Endothelial cell of umbilical vein (primary cell): ENCODE results near the gene NELFE. TPM values are rescaled to one million over a fixed set of nuclear protein-coding genes. Genes with fewer than 3 reads are reported as not detected.
"Not testable (repeated sequence)": the region's sequence is repeated elsewhere in the genome, so short reads cannot be mapped to it uniquely, and the experiment has no call there.

Source experiments
- BruUV-seq: library from RNA; stranded (reverse); fragments of 400-500 nt; replicated peaks from 2 replicates; lab custom pipeline; 2021; lab: Mats Ljungman, UMichigan
- CTCF ChIA-PET: fragments of 300-600, 350-600 bp; sonication (Branson Sonifier 250); formaldehyde crosslinking; loops from one replicate; lab custom pipeline; 2021; ENCODE audit warnings: antibody characterized with exemption, inconsistent platforms; lab: Charles Lee
- POLR2A ChIA-PET: fragments of 300-600, 350-600 bp; sonication (Branson Sonifier 250); formaldehyde crosslinking; loops from one replicate; lab custom pipeline; 2021; ENCODE audit warnings: antibody characterized with exemption, inconsistent platforms; lab: Charles Lee
- DNase-seq: peaks from one replicate; pipeline ENCODE4 v3.0.0-alpha.2; 2011; ENCODE audit warnings: low read depth, low spot score
- FAIRE-seq: peaks from 2 replicates; lab custom pipeline; 2011; peaks lifted over from hg19 to GRCh38; lab: Jason Lieb, UNC
- H2AFZ ChIP-seq: 2 replicates; pipeline ENCODE4 v1.6.0; 2012; ENCODE audit warnings: low read depth, low read length, control low read depth, inconsistent platforms
- H3K27ac ChIP-seq: 2 replicates; pipeline ENCODE4 v1.5.1; 2011; ENCODE audit warnings: low read depth, mild to moderate bottlenecking, control low read depth, low read length, moderate library complexity; ENCODE audit not compliant: insufficient read depth
- H3K27me3 ChIP-seq, 2 experiments: 2 replicates each; pipeline versions ENCODE4 v1.6.0 to v1.6.1; 2011; ENCODE audit warnings: low read length in 2 of 2, mixed read lengths in 1 of 2; ENCODE audit not compliant: control insufficient read depth in 2 of 2, insufficient read depth in 2 of 2
- H3K36me3 ChIP-seq, 2 experiments: 2 replicates in 1 of 2; 3 replicates in 1 of 2; pipeline ENCODE4 v1.5.1; 2011; ENCODE audit warnings: low read length in 2 of 2, mild to moderate bottlenecking in 1 of 2, moderate library complexity in 1 of 2; ENCODE audit not compliant: control insufficient read depth in 2 of 2, insufficient read depth in 2 of 2; ENCODE audit errors: extremely low read depth in 1 of 2
- H3K4me1 ChIP-seq: 3 replicates; pipeline ENCODE4 v1.5.1; 2011; ENCODE audit warnings: mild to moderate bottlenecking, low read length; ENCODE audit not compliant: control insufficient read depth, insufficient read depth; ENCODE audit errors: extremely low read depth
- H3K4me2 ChIP-seq: 2 replicates; pipeline ENCODE4 v1.6.1; 2011; ENCODE audit warnings: low read length, control low read depth, mixed read lengths; ENCODE audit not compliant: insufficient read depth
- H3K4me3 ChIP-seq, 3 experiments: fragments of 200-600 bp in 1 of 3; sonication (generic), shearing (Covaris generic) in 1 of 3; replicated peaks in 1 of 3; 2 replicates each; pipeline ENCODE4 v1.5.1; 2011 to 2016; ENCODE audit warnings: control low read depth in 3 of 3, low read length in 3 of 3, mild to moderate bottlenecking in 2 of 3, inconsistent platforms in 1 of 3, low read depth in 1 of 3, moderate library complexity in 1 of 3; ENCODE audit not compliant: insufficient read depth in 1 of 3
- H3K79me2 ChIP-seq: 2 replicates; pipeline ENCODE4 v1.6.0; 2012; ENCODE audit warnings: low read length, inconsistent platforms; ENCODE audit not compliant: control insufficient read depth, insufficient read depth
- H3K9ac ChIP-seq: replicated peaks from 2 replicates; pipeline ENCODE3; 2011; ENCODE audit warnings: low read length, control low read depth; ENCODE audit not compliant: insufficient read depth; ENCODE audit errors: extremely low read depth
- H3K9me1 ChIP-seq: replicated peaks from 3 replicates; pipeline ENCODE4 v1.6.0; 2011; ENCODE audit warnings: mild to moderate bottlenecking, low read length; ENCODE audit not compliant: control insufficient read depth, insufficient read depth; ENCODE audit errors: extremely low read depth
- H3K9me3 ChIP-seq: replicated peaks from 2 replicates; pipeline ENCODE4 v1.5.1; 2012; ENCODE audit warnings: low read length, inconsistent platforms; ENCODE audit not compliant: control insufficient read depth, insufficient read depth
- H4K20me1 ChIP-seq: replicated peaks from 2 replicates; pipeline ENCODE3; 2011; ENCODE audit warnings: mild to moderate bottlenecking, low read length; ENCODE audit not compliant: control insufficient read depth, insufficient read depth; ENCODE audit errors: extremely low read depth
- EZH2 ChIP-seq: IDR thresholded peaks from 2 replicates; pipeline ENCODE4 v1.6.1; 2012; ENCODE audit warnings: borderline replicate concordance, low read depth, mild to moderate bottlenecking, moderate library complexity, low read length, inconsistent platforms; ENCODE audit not compliant: severe bottlenecking
- FOS ChIP-seq: IDR thresholded peaks from 2 replicates; pipeline ENCODE4 v1.6.1; 2011; ENCODE audit warnings: mild to moderate bottlenecking, low read length, moderate library complexity, borderline replicate concordance; ENCODE audit not compliant: insufficient read depth
- GATA2 ChIP-seq: IDR thresholded peaks from 2 replicates; pipeline ENCODE4 v1.7.0; 2011; ENCODE audit warnings: low read depth, mild to moderate bottlenecking, moderate library complexity, mixed read lengths, low read length; ENCODE audit not compliant: insufficient read length, insufficient read depth
- JUN ChIP-seq: IDR thresholded peaks from 2 replicates; pipeline ENCODE4 v1.6.1; 2011; ENCODE audit warnings: borderline replicate concordance, low read depth; ENCODE audit not compliant: insufficient read length, insufficient read depth
- MYC ChIP-seq: IDR thresholded peaks from one replicate; pipeline ENCODE4 v1.6.1; 2011; ENCODE audit warnings: mild to moderate bottlenecking, low read depth, low read length
- POLR2A ChIP-seq: IDR thresholded peaks from 2 replicates; pipeline ENCODE4 v1.6.1; 2012; ENCODE audit warnings: low read depth, mild to moderate bottlenecking, control low read depth, low read length
- POLR2AphosphoS5 ChIP-seq: IDR thresholded peaks from 2 replicates; pipeline ENCODE4 v1.6.1; 2012; ENCODE audit warnings: low read depth, mild to moderate bottlenecking, control low read depth, low read length, moderate library complexity; ENCODE audit not compliant: insufficient read depth
- dilution Hi-C: fragments of 300-500 bp; cut with MboI; formaldehyde crosslinking; loops from one replicate; pipeline ENCODE4 v1.15.0; 2019; ENCODE audit warnings: low sequenced_read_pairs; ENCODE audit not compliant: extremely low pct_ligation_motif_present
- intact Hi-C: fragments of 100-400 bp; cut with micrococcal nuclease; formaldehyde crosslinking; loops from one replicate; pipeline ENCODE4 v1.10.0; 2022
- polyA plus RNA-seq, 4 experiments: library from polyadenylated mRNA; depleted of rRNA in 3 of 4; stranded (reverse) in 3 of 4; unstranded in 1 of 4; fragments of >200 nt; gene quantifications; 2 replicates each; pipeline versions ENCODE4 v1.2.1 to v1.2.3, GENCODE V29; 2011 to 2012; ENCODE audit warnings: missing spikeins in 1 of 4
- total RNA-seq: library from RNA; stranded (reverse); gene quantifications from 2 replicates; pipeline ENCODE4 v1.2.3, GENCODE V29; 2021
- TF ChIP-seq, protein P1 (sequence below): IDR thresholded peaks from 2 replicates; pipeline ENCODE4 v1.6.1; 2011; ENCODE audit not compliant: insufficient read depth, insufficient read length
- TF ChIP-seq, protein P2 (sequence below), 2 donors: IDR thresholded peaks; 1 replicate in 1 of 2; 2 replicates in 1 of 2; pipeline ENCODE4 v1.5.1; 2011; ENCODE audit warnings: low read length in 2 of 2, mild to moderate bottlenecking in 2 of 2, moderate library complexity in 2 of 2, control low read depth in 1 of 2, inconsistent platforms in 1 of 2, low read depth in 1 of 2; ENCODE audit not compliant: insufficient read depth in 1 of 2; ENCODE audit errors: extremely low read depth in 1 of 2

NELFE gene
- total and polyA plus RNA-seq, 2 donors (not counting 3 experiments of a cell fraction or from before 2014, with no cell fraction given), result 55.8 to 68.5 TPM

- DNase-seq, H4K20me1 ChIP-seq, H3K9ac ChIP-seq, BruUV-seq, H3K9me1 ChIP-seq, dilution Hi-C loops, POLR2A ChIA-PET, FAIRE-seq, intact Hi-C loops, H3K27me3 ChIP-seq, H3K4me1 ChIP-seq, H2AFZ ChIP-seq, H3K4me3 ChIP-seq, H3K4me2 ChIP-seq, H3K27ac ChIP-seq, H3K79me2 ChIP-seq, H3K9me3 ChIP-seq: not testable (repeated sequence)
- CTCF ChIA-PET, result interaction anchor here (2.4 kb wide), 1 partner anchor 28 kb away, joined by 9 read pairs; no protein-coding TSS in a partner anchor
- peaks cover 0 to 10% of the 10 kb centered on the region in 2 experiments for H3K36me3 ChIP-seq
Measured at GRCh38 chr6:31980195-31980876, 21.6 kb upstream of the NELFE start.

DNA sequence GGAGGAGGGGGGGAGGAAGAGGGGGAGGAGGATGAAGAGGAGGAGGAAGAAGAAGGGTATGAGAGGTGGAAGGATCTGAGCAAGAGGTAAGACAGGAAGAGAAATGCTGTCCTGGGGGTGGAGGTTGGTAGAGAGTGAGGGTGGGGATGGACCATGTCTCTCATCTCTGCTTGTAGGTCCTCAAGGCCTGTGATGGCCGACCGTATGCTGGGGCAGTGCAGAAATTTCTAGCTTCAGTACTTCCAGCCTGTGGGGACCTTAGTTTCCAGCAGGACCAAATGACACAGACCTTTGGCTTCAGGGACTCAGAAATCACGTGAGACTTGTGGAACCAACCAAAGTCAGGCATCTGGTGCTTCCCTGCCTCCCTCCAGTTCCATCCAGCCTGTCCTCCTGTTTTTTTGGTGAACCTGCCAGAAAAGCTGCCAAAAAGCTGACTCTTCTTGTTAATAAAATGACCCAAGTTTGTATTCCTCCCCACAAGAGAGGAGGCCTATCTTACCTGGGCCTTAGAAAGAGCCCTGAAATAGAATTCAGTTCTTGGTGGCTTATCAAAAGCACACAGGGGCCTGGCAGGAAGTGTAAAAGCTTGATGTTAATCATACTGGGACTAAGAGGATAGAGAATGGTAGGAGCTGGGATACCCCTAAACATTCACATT is 20.6 kb upstream of the NELFE start:
- POLR2A ChIA-PET, result no interaction called here
- intact Hi-C loops (no loop called here), dilution Hi-C loops (no loop called here)

More for the DNA sequence above, 20.6 kb upstream of the NELFE start:
- Histone ChIP-seq H3K4me1 (no peaks in the 10 kb centered on the region), H3K9me1 (no peaks in the 10 kb centered on the region), H3K4me2 (no peak overlapping the region), H3K9me3 (no peaks in the 10 kb centered on the region), H2AFZ (no peak overlapping the region), H4K20me1 (no peaks in the 10 kb centered on the region), H3K27me3 (no peaks in the 10 kb centered on the region), H3K27ac (no peak overlapping the region), H3K4me3 (no peak overlapping the region), H3K36me3 (peaks cover 0 to 10% of the 10 kb centered on the region in 2 experiments), H3K9ac (no peak overlapping the region), H3K79me2 (no peaks in the 10 kb centered on the region)
- FAIRE-seq (no peak), DNase-seq (no peak)
- CTCF ChIA-PET, result interaction anchor here (2.4 kb wide), 1 partner anchor 27 kb away, joined by 9 read pairs; no protein-coding TSS in a partner anchor
- TF ChIP-seq, protein P1, sequence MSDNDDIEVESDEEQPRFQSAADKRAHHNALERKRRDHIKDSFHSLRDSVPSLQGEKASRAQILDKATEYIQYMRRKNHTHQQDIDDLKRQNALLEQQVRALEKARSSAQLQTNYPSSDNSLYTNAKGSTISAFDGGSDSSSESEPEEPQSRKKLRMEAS, result no peak
- TF ChIP-seq, protein P2, sequence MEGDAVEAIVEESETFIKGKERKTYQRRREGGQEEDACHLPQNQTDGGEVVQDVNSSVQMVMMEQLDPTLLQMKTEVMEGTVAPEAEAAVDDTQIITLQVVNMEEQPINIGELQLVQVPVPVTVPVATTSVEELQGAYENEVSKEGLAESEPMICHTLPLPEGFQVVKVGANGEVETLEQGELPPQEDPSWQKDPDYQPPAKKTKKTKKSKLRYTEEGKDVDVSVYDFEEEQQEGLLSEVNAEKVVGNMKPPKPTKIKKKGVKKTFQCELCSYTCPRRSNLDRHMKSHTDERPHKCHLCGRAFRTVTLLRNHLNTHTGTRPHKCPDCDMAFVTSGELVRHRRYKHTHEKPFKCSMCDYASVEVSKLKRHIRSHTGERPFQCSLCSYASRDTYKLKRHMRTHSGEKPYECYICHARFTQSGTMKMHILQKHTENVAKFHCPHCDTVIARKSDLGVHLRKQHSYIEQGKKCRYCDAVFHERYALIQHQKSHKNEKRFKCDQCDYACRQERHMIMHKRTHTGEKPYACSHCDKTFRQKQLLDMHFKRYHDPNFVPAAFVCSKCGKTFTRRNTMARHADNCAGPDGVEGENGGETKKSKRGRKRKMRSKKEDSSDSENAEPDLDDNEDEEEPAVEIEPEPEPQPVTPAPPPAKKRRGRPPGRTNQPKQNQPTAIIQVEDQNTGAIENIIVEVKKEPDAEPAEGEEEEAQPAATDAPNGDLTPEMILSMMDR (IDR thresholded peaks at IDR 0.05; ENCODE audit: extremely low read depth in 1 of 2, insufficient read depth in 1 of 2, low read depth in 1 of 2, low read length in 2 of 2), result no peak
- no peak for TF ChIP-seq JUN
- no peak for TF ChIP-seq POLR2A
- TF ChIP-seq POLR2AphosphoS5, result no peak
- no peak for TF ChIP-seq EZH2
- no peak for TF ChIP-seq FOS
- no peak for TF ChIP-seq GATA2
- TF ChIP-seq MYC, result no peak
- BruUV-seq, result no TSS peak
